NCI-H187 treated with DMSO at 0.1 percent for 48 hours (cell line): Measurements from ENCODE around the gene PTPRD.

Experiments used
- DNase-seq: peaks from one replicate; lab custom pipeline; 2025; lab: John Stamatoyannopoulos, UW

The PTPRD gene

DNA sequence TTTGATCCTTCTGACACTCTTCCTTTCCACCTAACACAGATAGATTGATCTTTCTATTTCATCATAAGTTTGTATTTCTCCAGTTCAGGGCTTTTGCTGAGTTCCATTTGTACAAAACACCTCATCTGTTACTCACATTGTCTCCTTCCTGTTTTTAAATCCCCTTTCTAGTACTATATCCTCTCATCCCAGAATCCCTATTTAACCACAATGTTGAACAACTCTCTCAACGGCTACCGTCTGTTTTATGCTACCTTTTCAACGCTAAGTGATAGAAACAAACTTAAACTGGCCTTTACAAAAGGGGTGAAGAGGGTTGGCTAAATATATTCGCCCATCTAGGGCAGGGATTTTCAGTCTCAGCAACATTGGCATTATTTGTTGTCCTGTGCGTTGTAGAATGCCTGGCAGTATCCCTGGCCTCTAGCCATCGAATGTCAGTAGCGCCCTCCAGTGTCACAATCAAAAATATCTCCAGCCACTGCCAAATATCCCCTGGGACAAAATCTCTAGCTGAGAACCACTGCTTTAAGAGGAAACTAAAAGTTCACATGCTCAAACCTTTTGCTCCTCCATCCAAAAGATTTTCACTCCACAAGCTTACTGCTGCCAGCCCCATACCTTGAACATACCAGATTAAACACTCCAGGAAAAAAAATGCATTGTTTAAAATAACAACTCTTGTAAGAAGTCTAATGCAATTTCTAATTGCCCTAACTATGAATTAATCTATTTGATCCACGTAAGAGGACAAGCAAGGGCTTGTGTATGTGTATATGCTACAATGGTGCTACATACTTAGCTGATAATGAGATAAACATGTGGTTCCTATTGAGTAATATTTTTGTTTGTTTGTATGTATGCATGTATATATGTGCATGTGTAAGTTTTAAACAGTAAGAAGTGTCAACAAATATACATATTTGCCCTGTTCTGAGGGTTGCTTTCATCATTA lies 344.0 kb downstream of the PTPRD start:
- no peak for DNase-seq

DNA sequence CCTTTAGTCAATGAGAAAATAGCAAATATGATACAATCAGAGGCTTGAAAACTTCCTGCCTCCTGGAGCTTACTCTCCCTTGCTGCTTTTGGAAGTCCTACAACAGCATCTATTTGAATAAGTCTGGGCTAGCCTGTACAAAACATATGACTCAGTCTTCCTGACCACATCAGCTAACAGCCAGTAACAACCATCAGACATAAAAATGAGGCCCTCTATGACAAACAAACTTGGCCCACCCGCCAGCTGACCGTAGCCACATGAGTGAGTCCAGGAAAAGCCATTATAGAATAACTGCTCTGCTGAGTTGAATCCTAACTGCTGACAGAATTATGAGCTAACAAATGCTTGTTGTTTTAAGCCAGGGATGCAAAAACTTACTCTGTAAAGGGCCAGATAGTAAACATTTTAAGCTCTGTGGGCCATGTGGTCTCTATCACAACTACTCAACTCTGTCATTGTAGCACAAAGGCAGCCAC lies 347.6 kb downstream of the PTPRD start:
- DNase-seq, result no peak

DNA sequence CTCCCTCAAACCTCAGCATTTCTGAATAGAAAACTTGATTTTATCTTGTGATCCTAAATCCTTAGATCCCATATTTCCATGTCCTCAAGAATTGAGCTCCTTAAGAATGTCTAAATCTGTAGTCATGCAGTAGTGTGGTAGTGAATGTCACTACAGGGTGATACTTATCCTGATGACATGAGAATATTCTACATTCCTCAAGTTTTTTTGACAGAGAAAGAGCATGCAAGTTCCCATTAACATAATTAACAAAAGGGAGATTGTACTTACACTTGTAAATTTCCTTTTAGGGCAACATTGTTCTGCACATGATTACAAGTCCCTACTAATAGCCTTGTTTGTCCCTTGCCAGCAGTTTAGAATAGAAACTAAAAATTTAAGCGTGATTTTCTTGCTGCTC lies 352.3 kb downstream of the PTPRD start:
- no peak for DNase-seq

DNA sequence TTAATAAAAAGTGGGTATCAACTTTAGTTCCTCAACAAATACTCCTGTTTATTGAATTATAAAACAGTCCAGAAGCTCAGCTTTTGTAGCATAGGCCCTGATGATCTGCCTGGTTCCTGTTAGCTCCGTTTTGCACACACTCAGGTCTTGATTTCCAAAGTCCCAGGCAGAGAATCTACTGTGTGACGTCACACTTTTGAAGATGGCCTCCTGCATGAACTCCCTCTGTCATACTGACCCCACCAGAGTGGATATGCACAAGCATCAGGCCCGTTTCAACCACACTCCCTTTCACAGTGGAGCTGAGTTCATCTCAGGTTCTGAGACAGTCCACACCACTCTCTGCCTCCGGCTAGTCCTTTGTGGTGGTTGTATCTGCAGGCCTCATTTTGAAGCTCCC lies 353.1 kb downstream of the PTPRD start:
- no peak for DNase-seq

DNA sequence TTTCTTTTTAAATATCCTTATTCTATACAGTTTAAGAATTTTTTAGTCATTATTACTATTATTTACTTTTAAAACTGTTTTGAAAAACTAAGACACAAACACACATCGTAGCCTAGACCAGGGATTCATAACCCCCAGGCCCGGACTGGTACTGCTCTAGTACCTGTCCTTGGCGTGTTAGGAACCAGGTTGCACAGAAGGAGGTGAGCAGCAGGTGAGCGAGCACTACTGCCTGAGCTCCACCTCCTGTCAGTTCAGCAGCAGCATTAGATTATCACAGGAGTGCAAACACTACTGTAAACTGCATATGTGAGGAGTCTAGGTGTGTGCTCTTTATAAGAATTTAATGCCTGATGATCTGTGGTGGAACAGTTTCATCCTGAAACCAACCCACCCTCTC lies 357.0 kb downstream of the PTPRD start:
- no peak for DNase-seq

DNA sequence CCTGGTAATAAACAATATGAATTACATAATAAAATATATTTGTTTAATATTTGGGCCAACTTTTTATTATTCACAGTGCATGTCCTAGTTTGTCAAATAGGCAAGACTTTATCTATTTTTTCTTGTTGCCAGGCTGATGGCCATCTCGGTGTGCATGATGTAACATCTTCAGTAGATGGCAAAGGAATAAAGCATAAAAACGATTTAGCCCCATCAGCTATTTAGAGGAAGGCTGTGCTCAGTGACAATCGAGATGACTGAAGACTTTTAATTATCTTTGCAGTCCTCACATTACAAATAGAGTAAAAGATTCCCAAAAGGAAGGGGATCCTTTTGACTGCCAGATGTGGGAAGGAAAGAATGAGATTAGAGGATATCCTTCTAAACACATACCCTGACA lies 358.5 kb downstream of the PTPRD start:
- no peak for DNase-seq

DNA sequence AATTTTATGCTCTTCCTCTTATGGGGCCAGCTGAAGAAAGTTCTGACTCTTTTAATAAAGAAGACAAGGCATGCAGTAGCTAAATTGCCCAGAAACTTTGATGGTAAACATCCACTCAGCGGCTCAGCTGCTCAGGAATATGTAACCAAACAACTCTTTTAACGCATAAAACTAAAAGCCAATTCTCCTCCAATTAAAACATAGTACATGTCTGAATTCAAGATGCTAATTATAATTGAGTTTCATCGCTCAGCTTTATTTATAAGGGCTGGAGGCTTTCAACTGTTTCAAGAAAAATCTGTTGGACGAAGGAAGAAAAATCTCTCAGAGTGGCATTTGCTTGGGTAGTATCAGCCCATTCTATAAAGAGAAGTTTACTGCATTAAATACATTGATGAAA lies 359.5 kb downstream of the PTPRD start:
- no peak for DNase-seq

DNA sequence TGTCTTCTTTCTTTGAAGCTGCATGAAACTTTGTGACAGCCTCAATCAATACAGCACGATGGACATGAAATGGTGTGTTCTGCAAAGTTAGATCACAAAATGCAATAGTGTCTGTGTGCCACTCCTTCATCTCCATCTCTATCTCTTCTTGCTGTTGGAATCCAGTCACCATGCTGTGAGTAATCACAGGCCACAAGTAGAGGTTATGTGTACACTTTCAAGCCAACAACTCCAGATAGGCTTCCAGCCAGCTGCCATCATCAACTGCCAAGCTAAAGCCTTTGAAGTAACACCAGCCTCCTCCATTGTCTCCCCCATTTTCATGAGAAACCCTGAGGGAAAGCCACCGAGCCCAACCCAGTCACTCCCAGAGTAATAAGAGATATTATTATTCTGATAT lies 360.6 kb downstream of the PTPRD start:
- DNase-seq, result no peak

DNA sequence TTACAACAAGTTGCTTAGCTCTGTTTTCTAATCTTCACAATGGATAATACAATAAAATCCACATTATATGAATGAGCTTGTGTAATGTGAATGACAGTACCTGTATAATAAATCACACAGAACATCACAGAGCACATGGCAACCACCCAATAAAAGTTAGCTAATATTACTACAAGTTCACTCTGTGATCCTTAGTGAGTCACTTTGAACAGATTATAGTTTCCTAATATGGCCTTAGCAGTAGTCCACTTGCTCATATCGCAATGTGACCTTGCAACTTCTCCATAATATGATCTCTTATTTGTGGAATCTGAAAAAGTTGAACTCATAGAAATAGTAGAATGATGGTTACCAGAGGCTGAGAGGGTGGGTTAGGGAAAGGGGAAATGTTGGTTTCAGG lies 361.3 kb downstream of the PTPRD start:
- no peak for DNase-seq

DNA sequence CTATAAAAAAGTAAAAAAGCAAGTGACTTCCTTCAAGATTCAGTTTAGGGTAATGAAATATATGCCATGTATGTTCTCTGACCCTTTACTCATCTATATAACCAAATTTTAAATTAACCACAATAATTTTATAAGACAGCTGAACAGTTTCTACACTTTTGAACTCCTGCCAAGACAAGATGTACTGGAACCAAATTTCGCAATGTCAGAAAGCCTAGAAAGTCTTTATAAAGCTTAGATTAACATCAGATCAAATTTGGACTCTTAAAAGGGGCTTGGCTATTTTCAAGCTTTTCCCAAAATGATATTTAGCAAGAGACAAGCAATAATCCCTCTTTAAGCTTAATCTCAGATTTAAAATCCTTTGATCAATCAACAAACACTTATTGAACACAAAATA lies 362.6 kb downstream of the PTPRD start:
- no peak for DNase-seq

DNA sequence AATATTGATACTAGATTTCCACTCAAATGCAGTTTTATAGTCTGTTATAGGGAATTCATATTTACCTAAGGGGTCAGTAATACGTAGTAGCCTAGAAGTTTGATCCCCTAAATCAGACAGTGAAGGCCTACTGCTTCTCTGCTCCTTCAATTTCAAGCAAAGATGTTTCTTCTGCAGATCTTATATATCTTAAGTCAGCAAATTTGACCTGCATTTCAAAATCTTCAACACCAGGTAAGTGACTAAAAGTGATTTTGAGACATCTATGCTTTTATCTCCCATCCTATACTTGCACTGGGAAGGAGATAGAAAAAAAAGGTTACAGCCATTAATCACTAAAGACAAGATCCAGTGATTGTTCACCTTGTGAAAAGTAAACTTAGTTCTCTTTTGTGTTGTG lies 363.9 kb downstream of the PTPRD start:
- DNase-seq, result no peak

DNA sequence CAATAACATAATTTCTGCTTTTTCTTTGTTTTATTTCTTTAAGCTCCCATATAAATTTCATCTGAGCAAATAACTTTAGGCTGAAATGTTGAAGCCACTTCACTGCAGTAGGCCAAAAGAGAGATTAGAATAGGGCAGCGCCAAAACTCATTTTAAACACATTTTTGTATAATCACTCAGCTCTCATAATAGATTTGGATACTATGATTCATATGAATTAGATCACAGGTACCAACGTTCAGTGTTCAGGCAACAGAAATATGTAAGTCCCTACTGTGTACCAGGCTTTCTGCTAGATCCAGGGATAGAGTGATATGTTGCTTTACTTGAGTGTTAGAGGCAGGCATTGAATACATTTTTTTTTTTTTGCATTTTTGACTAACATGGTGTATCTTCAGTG lies 370.5 kb downstream of the PTPRD start:
- no peak for DNase-seq

DNA sequence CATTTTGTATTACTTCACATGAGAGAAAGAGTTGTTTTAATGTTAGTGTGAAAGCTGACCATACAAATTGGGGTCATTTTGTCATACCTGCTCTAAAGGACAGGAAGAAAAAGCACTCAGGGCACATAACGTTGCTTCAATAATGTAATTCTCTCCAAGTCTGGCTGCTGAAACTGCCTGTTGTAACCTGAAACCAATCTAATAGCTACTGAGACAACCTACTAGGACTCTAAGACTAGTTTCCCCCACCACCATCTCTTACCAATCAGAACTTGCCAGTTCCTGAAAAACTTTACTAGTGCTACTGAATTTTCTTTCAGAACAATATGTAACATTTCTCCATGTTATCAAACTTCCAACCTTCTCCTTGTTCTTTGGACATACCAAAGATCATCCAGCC lies 374.7 kb downstream of the PTPRD start:
- DNase-seq, result no peak

DNA sequence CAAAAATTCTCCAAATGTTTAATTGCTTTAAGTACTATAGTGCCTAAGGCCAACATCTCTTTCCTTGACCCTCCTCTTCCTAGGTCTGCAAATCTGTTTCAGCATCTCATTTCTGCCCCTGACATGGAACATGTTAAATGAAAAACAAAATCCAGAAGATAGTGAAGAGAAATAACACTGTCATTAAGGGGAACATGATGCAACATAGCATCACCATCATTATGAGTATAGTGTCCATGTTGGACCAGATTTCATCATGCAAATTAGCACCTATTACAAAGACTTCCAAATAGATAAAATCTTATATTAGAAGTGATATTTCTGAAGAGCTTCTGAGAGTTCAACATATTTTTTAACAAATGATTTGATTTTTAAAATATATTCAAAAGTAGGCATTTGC lies 375.2 kb downstream of the PTPRD start:
- DNase-seq, result no peak

DNA sequence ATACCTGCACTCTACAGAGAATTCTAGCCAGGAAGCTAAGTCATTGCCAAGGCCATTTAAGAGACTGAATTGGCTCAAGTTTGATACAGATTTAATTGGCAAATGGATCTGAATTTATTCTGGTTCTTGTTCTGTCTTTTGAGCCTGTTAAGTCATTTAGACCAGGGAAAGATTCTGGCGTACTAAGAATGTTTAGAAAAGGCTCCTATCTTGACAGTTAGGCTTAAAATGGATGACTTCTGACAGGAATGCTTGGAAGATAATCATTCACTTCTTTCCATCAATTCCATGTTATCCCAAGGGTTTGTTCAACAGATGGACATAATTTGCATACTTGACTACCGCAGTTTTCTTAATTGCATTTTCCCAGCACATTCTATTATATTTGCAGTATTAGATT lies 376.6 kb downstream of the PTPRD start:
- DNase-seq, result no peak

DNA sequence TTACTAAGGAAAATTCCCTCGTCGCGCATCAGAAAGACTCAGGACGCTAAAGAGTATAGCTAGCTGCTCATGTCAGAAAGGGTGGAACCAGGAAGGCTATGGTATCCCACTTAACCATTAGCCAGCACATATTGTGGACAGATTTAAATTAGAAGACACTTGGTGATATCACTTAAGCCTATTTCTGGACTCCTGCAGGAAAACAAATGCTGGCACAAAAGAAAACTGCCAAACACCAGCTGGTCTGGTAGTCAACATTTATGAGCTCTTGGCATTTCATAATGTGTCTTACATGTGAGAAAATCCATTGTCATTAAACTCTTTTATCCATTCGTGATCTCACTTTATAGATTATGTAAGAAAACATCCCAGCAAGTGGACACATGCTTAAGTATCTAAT lies 377.4 kb downstream of the PTPRD start:
- DNase-seq, result no peak

DNA sequence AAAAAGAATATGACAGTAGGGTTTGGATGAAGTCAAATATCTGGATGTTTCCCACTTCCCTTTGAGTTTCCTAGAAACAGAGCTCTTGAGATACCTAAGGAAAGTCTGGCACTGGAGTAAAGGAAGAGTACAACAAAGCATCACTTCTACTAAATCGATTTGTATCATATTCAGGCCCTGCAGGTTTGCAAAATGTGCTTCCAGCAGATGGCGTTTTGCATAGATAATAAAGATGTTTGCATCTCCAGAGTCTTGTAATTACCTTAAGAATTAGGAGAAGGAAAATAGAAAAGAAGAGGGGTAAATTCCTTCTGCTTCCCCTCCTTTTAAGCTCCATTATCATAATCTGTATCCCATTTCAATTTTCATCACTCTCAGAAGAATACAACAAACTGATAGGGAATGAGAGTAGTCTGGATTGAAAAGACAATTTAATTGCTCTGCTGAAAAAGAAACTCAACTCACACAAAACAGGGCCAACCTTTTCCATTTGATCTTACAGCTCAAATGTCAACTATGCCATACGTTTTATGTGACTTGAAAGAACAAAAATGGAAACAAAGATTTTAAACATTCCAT lies 380.4 kb downstream of the PTPRD start:
- DNase-seq, result no peak

DNA sequence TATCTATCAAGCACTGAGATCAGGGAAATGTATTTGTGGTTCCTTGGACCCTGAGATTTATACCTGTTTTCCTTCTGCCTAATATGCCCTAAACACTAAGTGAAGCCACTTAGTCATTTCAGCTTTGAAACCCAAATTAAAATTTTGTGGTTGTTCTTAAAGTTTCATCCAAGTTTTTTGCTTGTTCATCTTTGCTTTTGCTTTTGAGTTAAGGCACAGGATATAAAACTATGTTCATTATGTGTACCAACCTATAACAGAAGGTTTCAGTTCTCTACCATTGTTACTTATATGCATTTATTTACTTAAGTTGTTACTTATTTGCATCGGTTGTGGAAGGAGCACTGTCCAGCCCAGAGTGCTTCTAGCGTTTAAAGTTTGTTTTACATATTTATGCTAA lies 382.3 kb downstream of the PTPRD start:
- DNase-seq, result no peak

DNA sequence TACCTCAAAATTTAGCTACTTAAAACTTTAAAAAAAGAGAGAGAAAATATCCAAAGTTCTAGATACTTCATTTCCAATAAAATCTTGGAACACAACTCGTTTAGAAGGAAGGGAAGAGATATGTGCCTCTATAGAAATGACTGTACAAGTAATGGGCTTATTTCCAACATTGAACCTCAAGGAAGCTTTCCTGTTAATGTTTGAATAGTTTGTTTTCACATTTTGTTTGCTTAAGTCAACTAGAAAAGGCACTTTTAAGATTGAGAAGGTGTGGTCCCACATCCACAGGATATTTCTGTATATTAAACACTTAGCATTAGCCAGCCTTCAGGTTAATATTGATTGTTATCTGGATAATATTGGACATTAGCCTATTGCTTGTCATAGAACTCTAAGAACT lies 384.7 kb downstream of the PTPRD start:
- no peak for DNase-seq

DNA sequence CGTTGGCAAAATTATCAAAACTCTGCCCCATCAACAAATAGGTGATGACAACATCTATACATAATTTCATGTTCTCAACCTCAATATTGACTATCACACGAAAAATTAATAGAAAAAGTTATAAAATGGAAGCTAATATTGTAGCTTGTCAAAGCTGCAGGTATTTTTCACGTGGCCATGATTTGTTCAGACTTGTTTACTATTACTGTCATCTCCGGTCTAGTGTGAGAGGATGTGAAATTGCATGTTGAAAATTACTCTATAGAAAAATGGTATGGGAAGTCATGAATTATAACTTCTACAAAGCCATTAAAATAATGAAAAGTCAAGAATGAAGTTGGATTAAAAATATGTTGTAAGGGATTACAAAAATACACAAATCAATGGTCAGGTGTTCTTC lies 385.8 kb downstream of the PTPRD start:
- no peak for DNase-seq

DNA sequence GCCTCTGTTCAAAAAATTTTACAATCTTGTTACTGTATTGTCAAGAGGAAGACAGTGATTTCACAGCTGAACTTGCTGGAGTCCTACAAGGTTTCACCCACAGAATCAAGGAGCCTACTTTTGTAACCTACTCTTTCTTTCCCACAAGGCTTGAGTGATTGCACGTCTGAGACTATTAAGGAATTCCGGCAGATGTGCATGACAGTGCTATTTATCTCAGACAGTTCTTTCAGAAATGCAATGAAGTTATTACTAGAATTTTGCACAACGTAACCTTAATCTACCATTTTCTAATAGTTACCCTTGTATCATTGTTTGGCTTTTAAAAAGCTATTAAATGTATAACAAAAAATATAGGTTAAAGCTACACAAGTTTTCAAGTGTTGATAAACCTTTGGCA lies 400.1 kb downstream of the PTPRD start:
- no peak for DNase-seq

DNA sequence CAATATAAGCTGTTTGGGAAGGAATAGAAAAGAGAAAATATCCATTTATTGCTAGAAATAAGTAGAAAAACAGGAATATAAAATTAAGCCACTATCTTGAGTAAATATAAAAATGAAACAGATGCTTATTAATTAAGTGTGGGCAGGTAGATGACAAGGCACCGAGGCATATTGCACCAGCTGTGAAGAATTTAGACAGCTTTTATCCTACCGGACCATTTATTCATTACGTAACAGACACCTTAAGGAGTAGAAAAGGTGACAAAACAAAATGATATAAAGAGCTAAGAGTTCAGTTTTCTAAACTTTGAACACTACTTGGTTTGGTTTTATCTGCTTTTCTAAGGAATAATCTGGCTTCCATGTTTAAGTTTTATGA lies 404.1 kb downstream of the PTPRD start:
- DNase-seq, result no peak

DNA sequence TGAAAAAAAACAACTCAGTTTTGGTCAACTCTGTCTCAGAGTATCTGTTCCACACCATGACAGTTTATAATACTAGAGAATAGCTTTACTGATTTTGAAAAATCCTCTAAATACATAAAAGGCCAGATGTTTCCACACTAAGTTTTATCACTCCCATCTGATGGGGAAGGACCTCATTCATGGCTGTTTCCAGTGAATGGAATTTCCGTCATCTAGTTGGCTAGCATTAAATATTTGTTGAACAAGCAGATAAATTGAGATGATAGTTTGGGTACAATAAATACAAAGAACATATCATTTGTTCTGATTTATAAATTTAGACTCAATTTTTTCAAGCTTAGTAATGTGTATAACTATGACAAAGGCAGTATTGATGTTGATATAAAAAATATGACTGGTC lies 408.5 kb downstream of the PTPRD start:
- no peak for DNase-seq

DNA sequence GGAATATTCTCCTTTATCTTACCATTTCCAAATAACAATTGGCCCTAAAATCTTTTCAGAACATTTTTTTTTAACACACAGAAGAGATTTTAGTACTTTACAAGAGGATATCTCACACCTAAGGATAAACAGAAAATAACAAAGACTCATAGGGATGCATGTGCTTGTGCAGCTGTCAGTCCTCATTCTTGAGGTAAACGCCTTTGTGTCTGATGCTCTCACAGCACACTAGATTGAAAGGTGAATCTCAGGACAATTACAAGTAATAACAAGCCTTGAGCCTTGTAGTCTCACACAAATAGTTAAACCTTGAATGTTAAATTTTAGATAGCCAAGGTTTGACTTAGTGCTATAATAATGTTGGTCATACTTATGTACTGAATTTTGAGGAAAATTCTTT lies 439.2 kb downstream of the PTPRD start:
- no peak for DNase-seq
